HG03175 (cell line): Measurements from ENCODE around the gene LIMS1.
A peak's percentile ranks its signal among the peaks of the same experiment; 100 is the strongest.
"Not testable (repeated sequence)": the region's sequence is repeated elsewhere in the genome, so short reads cannot be mapped to it uniquely, and the experiment has no call there.

Experiments
- ATAC-seq: cut with Tn5 transposase; IDR thresholded peaks from one replicate; pipeline ENCODE4 v1.9.1; 2021; ENCODE audit warnings: mild to moderate bottlenecking, moderate library complexity; ENCODE audit not compliant: unreplicated experiment

LIMS1 gene

GRCh38 chr2:108548208-108549003, 14.1 kb downstream of the LIMS1 start:
- ATAC-seq: no peak

GRCh38 chr2:108552566-108552965, 18.3 kb downstream of the LIMS1 start:
- no peak for ATAC-seq

DNA sequence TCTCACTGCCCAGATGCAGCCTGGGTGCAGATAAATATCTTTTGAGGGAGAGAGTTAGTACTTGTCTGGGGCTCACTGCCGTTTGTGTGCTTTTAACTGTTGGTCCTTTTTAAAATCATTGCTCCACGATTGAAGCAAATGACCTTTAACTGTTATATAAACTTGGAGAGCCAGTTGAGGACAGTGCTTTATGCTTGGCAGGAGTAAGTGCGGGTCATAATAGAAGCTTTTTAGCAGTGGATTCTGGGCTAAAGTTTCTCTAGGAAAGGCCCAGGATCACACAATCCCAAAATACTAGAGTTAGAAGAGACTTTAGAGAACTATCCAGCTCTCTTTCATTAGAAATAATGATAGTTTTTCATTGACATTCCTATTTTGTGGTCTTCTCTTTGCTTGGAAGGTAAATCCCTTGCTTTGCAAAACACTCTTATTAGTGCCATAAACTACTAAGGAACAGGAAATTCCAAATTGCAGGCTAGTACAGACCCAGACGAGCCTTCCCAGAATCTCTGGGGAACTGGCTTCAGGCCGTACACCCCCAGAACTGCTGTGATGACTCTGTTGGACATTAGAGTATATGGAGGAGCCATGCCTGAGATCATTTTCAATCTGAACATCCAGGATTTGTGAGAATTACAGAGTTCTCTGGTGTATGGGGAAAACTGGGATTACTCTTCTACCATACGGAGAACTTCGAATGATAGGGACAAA, 19.1 kb downstream of the LIMS1 start:
- ATAC-seq: no peak

DNA sequence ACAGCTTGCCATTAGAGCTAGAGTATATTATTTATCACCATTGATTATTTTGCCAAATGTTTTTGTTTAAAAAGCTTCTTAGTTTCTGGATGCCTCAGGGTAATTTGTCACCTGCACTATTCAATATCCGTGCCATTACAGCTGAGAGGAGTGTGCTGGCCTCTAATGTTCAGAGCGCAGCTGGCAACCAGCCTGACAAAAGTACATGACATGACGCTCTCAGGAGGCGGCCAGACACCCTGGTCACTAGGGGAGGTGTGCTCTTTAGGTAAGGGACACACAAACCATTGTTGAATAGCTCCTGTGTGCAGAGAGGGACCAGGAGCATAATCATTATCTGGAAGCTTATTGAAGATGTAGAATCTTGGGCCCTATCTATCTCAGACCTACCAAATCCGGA, 20.3 kb downstream of the LIMS1 start:
- no peak for ATAC-seq

DNA sequence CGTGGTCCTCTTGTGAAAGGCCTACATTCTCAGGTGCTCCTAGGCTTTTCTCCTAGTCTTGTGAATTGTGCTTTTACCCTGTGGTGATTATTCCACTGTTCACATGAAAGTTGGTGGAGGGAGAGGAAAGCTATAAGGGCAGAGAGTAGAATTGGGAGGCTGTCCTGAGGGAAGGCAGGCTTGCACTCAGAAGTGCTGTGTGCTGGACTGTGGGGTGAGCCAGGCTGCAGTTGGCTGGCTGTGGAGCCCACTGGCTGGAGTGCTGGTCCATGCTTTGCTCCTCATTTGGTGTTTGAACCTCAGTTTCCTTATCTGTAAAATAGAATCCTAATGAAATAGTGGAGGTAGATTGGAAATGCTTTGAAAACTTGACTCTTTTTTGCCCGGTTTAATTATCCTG, 21.3 kb downstream of the LIMS1 start:
- no peak for ATAC-seq

GRCh38 chr2:108556581-108556980, 22.3 kb downstream of the LIMS1 start:
- not testable (repeated sequence) for ATAC-seq

DNA sequence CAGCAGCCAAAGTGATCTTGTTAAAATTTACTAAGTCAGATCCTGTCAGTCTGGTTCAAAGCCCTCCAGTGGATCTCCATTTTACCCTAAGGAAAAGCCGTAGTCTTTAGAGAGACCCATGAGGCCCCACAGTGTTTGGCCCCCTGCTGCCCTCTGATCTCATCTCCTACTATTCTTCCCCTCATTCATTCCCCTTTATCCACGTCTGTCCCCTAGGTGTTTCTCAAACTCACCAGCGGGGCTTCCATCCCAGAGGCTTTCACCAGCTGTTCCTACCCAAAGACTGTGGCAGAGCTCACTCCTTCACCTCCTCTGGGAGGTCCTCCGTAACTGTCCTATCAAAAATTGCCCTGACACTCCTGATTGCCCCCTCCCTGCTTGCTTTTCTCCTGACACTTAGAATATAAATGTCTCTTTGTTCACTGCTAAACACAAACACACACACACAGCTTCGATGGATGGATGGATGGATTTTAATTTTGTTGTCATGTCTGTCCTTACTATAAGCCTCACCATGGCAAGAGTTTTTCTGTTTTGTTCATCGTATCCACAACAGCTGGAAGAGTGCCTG, 26.1 kb downstream of the LIMS1 start:
- ATAC-seq: no peak

DNA sequence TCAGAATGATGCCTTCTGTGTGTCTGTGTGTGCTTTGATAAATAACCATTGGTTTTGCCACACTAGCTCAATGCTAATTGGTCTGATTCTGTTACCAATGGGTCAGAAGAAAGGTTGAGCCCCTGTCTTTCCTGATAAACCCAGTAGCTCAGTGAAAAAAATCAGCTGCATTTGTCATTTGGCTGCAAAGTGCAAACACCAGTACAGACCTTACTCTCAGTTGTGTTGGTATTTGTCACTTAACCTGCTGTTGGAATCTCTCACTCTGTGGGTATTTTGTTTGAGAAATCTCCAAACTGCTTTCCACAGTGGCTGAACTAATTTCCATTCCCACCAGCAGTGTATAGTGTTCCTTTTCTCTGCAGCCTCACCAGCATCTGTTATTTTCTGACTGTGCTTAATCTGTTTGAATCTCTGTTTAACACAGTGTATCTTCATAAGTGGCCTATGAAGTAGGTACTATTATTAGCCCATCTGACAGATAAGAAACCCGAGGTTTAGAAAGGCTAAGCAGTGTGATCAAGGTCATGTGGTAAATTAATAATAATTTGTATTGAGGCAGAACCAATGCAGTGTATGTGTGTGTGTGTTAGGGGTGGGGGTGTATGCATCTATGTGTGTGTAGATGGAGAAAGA, 26.7 kb downstream of the LIMS1 start:
- no peak for ATAC-seq

GRCh38 chr2:108562274-108562673, 28.0 kb downstream of the LIMS1 start:
- no peak for ATAC-seq

GRCh38 chr2:108564510-108564909, 30.2 kb downstream of the LIMS1 start:
- ATAC-seq: no peak

GRCh38 chr2:108565778-108566375, 31.6 kb downstream of the LIMS1 start:
- ATAC-seq: peak; percentile 82

DNA sequence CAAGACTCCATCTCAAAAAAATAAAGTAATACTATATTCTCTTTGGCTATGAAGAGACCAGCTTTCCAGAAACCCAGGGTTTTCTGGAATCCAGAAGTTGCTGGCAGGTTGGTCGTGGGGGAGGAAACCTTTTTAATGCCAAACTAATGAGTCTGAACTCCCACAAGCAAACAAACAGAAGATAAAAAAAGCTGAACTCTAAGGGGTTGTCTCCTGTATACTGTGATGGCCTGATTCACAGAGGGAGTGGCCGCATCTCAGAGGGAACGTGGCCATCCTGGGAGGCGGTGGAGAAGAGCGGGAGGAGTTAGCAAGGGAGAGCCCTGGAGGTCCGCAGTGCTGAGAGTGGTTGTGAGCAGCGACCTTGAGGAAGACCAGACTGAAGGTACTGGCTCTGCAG, 36.1 kb downstream of the LIMS1 start:
- ATAC-seq: no peak

GRCh38 chr2:108571286-108571685, 37.0 kb downstream of the LIMS1 start:
- ATAC-seq: no peak

DNA sequence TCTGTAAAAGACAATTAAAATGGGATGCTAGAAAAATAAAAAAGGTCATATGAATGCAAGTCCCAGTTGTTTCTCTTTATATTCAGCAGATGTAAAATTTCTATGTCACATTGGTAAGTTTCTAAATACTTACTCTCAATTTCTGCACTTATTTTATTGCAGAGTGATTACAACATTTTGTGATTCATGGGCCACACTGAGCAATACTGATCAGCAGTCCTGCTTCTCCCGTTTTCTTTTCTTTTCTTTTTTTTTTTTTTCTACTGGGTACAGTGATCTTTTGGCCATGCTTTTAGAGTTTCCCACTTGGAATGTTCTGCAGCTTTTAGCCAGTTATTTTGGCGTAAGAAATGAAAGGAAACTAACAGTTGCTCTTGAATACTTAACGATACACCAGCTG, 38.8 kb downstream of the LIMS1 start:
- no peak for ATAC-seq

DNA sequence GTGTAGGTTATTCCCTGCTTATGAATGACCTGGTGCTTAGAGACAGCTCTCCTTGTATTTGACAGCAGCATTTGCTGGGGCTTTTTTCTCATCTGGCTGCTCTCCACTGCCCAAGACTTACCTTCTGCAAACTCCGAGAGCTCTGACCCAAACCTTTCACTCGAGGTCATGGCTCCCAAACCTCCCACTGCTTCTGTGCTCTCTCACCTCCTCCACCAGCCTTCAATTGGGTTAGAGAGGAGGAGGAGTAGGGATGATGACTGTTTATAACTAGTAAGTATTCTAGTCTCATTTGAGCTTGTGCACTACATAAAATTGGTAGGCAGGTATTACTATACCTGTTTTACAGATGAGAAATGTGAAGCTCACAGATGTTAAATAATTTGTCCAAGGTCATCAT, 40.1 kb downstream of the LIMS1 start:
- no peak for ATAC-seq

- ATAC-seq: peak; percentile 97
Observed at GRCh38 chr2:108575132-108575966, 41.1 kb downstream of the LIMS1 start.

DNA sequence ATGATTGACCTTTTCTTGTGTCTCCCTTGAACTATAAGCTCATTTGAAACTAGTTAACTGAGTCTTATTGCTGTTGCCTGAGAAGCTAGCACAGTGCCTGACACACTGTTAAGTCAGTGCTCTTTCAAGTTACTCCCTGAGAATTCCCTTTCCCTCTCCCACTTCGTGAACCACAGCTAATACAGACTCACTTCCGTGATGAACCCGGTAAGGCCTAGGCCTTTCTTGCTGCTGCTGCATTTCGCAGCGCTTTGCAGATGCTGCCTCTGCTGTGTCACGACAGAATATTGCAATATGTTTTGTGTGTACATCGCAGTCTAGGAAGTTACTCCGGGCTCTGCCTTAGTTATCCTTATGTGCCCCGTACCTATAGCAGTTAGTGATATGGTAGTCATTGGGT, 42.8 kb downstream of the LIMS1 start:
- no peak for ATAC-seq

GRCh38 chr2:108579623-108580022, 45.4 kb downstream of the LIMS1 start:
- no peak for ATAC-seq

- ATAC-seq: no peak
Observed at GRCh38 chr2:108580050-108580449, 45.8 kb downstream of the LIMS1 start.

DNA sequence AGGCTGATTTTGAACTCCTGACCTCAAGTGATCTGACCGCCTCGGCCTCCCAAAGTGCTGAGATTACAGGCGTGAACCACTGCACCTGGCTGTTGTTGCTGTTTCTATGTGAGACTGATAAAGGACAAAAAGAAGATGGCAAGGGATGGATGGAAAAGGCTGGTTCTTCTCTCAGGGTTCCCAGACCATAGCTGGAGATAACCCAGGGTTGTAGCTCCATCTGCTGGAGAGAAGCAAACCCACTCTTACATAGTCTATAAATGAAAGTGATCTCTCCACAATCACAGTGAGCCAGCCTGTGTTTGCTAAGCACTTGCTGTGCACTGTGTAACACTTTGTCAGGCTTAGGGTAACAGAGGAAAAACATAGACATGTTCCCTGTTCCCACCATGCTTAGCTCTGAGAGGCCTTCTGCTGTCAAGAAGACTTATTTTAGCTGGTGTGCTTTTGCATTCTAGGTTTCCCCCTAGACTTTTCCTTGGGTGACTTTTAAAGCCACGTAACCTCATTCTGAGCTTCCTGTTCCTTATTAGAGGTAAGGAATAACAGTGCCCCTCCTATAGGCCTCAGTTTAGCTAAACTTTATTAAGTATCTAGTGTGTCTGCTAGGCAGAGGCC, 49.7 kb downstream of the LIMS1 start:
- ATAC-seq: peak; percentile 86
